ENCODE measurements around the gene THRB.

DNA sequence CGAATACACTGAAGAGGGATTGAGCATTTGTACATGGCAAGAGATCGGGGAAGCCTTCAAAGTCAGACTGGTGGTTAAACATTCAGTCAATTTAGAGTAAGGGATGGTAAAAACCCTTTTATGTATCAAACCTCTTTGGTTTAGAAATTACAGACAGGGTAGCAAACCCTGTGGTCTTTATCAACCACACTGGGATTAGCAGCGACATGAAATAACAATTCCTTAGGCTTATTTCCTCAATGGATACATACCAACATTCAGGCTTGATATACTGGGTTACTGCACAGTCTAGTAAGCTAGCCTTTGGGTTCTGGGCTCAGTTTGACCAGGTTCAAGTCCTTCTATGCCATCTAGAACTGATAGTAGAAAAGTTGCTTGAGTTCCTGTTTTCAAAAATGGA is 127.4 kb downstream of the THRB start:
- TF ChIP-seq, protein P1, sequence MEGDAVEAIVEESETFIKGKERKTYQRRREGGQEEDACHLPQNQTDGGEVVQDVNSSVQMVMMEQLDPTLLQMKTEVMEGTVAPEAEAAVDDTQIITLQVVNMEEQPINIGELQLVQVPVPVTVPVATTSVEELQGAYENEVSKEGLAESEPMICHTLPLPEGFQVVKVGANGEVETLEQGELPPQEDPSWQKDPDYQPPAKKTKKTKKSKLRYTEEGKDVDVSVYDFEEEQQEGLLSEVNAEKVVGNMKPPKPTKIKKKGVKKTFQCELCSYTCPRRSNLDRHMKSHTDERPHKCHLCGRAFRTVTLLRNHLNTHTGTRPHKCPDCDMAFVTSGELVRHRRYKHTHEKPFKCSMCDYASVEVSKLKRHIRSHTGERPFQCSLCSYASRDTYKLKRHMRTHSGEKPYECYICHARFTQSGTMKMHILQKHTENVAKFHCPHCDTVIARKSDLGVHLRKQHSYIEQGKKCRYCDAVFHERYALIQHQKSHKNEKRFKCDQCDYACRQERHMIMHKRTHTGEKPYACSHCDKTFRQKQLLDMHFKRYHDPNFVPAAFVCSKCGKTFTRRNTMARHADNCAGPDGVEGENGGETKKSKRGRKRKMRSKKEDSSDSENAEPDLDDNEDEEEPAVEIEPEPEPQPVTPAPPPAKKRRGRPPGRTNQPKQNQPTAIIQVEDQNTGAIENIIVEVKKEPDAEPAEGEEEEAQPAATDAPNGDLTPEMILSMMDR (IDR thresholded peaks at IDR 0.05) = no peak
- TF ChIP-seq POLR2A (IDR thresholded peaks at IDR 0.05) = no peak
